AG04449 (cell line): ENCODE results near the gene SMYD3.

Experiments used
- CTCF ChIA-PET: fragments of 350-600 bp; formaldehyde crosslinking; extraction: SDS; loops from one replicate; lab custom pipeline; 2021; ENCODE audit warnings: antibody characterized with exemption; lab: Yijun Ruan, JAX
- POLR2A ChIA-PET: fragments of 400-600, 350-600 bp; formaldehyde crosslinking; extraction: SDS; loops from one replicate; lab custom pipeline; 2020; ENCODE audit warnings: antibody characterized with exemption, inconsistent platforms; lab: Yijun Ruan, JAX
- DNase-seq: peaks from one replicate; pipeline ENCODE4 v3.0.0-alpha.2; 2010; ENCODE audit warnings: low read depth, low spot score
- H3K4me3 ChIP-seq: 2 replicates; pipeline ENCODE4 v1.5.1; 2011; ENCODE audit warnings: low read depth, mild to moderate bottlenecking, control low read depth, low read length
- TF ChIP-seq, protein P1 (sequence below): IDR thresholded peaks from one replicate; pipeline ENCODE4 v1.5.1; 2011; ENCODE audit warnings: mild to moderate bottlenecking, moderate library complexity, low read length, control low read depth, inconsistent platforms; ENCODE audit not compliant: insufficient read depth; ENCODE audit errors: missing control alignments

Gene SMYD3

DNA sequence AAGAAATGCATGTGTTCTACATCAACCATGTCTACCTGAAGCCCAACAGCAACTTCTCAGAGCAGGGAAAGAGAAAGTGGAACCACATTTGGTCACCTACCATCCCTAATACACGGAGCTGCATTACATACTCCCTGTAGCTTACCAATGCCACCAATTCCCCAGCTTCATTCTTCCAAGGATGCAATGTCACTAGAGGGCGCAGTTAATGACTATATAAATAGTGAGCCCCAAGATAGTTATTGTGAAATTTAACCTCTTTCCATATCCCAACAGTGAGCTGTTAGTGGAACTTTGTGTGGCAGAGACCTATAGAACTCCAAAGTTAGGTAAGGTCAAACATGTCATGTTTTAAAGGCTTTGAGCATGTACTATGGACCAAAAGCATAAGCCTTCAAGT is 618.3 kb downstream of the SMYD3 start:
- DNase-seq: no peak
- ChIA-PET CTCF (interaction anchor here (0.8 to 1.5 kb wide), 11 partner anchors 8 to 733 kb away, joined by 3 to 8 read pairs (median 3); no protein-coding TSS in a partner anchor), POLR2A (no interaction called here)
- H3K4me3 ChIP-seq: no peak overlapping the region
- TF ChIP-seq, protein P1, sequence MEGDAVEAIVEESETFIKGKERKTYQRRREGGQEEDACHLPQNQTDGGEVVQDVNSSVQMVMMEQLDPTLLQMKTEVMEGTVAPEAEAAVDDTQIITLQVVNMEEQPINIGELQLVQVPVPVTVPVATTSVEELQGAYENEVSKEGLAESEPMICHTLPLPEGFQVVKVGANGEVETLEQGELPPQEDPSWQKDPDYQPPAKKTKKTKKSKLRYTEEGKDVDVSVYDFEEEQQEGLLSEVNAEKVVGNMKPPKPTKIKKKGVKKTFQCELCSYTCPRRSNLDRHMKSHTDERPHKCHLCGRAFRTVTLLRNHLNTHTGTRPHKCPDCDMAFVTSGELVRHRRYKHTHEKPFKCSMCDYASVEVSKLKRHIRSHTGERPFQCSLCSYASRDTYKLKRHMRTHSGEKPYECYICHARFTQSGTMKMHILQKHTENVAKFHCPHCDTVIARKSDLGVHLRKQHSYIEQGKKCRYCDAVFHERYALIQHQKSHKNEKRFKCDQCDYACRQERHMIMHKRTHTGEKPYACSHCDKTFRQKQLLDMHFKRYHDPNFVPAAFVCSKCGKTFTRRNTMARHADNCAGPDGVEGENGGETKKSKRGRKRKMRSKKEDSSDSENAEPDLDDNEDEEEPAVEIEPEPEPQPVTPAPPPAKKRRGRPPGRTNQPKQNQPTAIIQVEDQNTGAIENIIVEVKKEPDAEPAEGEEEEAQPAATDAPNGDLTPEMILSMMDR: peak; percentile 13

DNA sequence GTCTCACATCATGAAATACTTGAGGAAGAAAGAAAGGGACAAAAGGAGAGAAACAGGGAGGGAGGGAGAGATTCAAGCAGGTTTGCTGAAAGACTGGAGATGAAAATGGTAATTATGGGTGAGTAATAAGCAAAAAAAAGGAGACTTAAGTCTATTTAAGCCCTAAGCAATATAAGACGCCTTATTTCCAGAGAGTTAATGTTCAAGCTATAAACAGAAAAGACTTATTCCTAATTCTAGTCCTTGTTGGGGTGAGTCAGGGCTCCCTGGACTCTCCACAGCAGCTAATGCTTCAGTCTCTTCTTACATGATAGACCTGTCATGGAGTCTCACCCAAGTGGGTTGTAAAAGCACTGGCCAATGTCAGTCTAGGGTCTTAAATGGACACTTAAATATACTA is 619.2 kb downstream of the SMYD3 start:
- no peak for DNase-seq
- TF ChIP-seq, protein P1: no peak
- H3K4me3 ChIP-seq: no peak overlapping the region
- CTCF ChIA-PET: interaction anchor here (1.0 to 1.5 kb wide), 5 partner anchors 9 to 732 kb away, joined by 3 to 8 read pairs (median 3); no protein-coding TSS in a partner anchor
- POLR2A ChIA-PET: no interaction called here

DNA sequence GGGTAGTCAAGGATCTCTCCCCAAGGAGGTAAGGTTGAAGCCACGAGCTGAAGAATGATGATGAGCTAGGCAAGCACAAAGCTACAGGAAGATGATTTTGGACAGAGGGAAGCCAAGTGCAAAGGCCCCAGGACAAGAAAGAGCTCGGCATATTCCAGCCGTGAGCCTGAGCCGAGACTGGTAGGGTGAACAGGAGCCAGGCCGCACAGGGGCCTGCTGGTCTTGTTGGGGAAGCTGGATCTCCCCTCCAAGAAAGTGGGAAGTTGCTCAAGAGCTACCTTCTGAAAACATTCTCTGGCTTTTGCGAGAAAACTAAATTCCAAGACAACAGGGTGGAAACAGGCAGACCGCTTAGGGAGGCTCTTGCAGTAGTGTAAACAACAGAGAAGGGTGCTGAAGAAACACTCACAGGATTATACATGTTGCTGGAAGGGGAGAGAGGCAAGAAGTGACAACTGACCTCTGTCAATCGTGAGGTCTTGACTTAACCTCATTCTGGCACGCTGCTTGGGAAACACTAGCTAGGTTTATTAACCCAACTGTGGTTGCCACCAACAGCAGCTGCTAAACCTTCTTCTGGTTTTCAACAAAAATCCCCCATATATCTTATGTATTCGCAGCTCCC is 625.2 kb downstream of the SMYD3 start:
- CTCF ChIA-PET: interaction anchor here (1.5 kb wide), 1 partner anchor 13 kb away, joined by 3 read pairs; no protein-coding TSS in a partner anchor
- POLR2A ChIA-PET: no interaction called here
- TF ChIP-seq, protein P1: no peak
- no peak for DNase-seq
- H3K4me3 ChIP-seq: no peak overlapping the region

DNA sequence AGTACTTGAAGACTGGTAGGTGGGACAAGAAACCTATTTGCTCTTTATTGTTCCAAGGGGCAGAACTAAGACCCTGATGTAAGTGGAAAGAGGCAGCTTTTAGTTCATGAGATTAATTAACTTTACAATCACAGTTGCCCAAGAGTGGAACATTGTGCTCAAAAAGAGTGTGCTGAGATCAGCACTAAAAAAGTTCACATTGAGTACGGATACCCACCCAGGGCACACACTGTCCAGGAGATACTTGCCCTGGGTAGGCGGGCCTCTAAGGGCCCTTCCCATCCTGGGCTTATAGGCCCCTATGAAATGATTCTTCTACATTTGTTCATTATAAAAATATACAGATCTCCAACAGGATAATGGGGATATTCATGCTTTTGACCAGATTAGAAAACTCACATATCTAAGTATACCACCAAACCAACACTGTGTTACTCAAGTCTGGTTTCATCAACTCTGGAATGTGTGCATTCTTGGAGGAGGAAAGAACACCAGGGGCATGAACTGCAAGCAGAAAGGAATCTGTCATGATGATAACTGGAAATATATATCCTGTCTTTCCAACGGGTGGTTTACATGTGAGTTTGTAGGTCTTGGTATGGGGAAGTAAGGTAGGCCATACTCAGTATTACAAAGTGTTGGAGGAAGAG is 626.2 kb downstream of the SMYD3 start:
- H3K4me3 ChIP-seq: no peak overlapping the region
- POLR2A ChIA-PET: no interaction called here
- CTCF ChIA-PET: interaction anchor here (0.6 to 1.0 kb wide), 2 partner anchors 8 to 173 kb away, joined by 3 to 4 read pairs; no protein-coding TSS in a partner anchor
- peak; percentile 80 for DNase-seq
- TF ChIP-seq, protein P1: no peak

DNA sequence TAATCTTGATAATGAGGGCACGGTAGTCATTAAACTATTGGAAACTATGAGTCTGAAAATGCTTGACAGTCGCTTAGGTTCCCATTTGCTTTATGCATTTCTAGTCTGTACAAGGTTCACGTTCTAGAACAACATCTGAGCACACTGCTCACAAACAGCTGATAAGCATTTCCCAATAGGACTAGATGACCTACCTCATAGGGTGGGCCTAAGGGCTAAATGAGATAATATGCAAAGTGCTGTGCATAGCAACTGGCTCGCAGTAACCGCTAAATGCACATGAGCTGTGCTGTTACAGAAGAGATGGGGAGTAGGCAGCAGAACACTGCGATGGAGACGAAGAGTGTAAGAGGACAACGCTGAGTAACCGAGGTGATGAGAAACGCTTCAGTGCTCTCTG is 628.0 kb downstream of the SMYD3 start:
- DNase-seq: no peak
- ChIA-PET CTCF (interaction anchor here (1.2 kb wide), 1 partner anchor 9 kb away, joined by 3 read pairs; no protein-coding TSS in a partner anchor), POLR2A (no interaction called here)
- TF ChIP-seq, protein P1: no peak
- H3K4me3 ChIP-seq: no peak overlapping the region

DNA sequence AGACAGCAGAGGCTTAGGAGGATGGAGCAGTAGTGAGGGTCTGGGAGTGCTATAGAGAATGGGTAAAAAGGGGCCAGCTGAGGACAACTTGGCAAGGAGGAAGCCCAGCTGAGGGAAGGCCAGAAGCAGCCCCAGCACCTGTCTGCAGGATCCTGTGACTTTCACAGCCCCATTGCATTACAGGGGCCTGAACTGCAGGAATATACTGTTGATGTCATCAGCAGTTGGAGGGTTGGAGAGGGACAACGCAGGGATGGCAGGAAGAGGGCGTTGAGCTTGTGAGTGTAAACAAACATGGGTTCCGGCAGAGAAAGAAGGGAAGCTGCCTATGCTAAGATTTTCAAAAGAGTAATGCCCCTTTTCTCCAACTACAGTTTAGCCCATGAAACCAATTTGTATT is 628.5 kb downstream of the SMYD3 start:
- no peak for DNase-seq
- ChIA-PET CTCF (interaction anchor here (1.2 kb wide), 1 partner anchor 10 kb away, joined by 3 read pairs; no protein-coding TSS in a partner anchor), POLR2A (no interaction called here)
- H3K4me3 ChIP-seq: no peak overlapping the region
- TF ChIP-seq, protein P1: no peak
